ENCODE measurements around the gene CHPT1. TPM values are rescaled to one million over a fixed set of nuclear protein-coding genes. Genes with fewer than 3 reads are reported as not detected.

The CHPT1 gene
- total and polyA plus RNA-seq, 9 donors = 22.4 to 28.8 (median 24.8) TPM

- no peaks in the 10 kb centered on the region for H3K27me3 ChIP-seq (ENCODE audit: control insufficient read depth, insufficient read depth, low read length)
- H3K4me1 ChIP-seq (ENCODE audit: control insufficient read depth, insufficient read depth, low read length) = peaks cover 3% of the 10 kb centered on the region
- no peak for DNase-seq
- WGBS (ENCODE audit: insufficient coverage) = 97% methylated on average over 56 of the region's 57 CpGs
- peaks cover 24% of the 10 kb centered on the region for H3K36me3 ChIP-seq (ENCODE audit: control insufficient read depth, insufficient read depth, low read length)
- no peak within 1 kb of the TSS for H3K4me3 ChIP-seq (ENCODE audit: low read length)
- no peaks in the 10 kb centered on the region for H3K9me3 ChIP-seq (replicated peaks; ENCODE audit: control insufficient read depth, low read depth, low read length)
- H3K27ac ChIP-seq (ENCODE audit: low read length) = no peak within 1 kb of the TSS
Observed at GRCh38 chr12:101738920-101739665, 41.7 kb downstream of the CHPT1 start, which contains the start of gene SYCP3. SYCP3 (minus strand) TSS chr12:101739462; CDS start chr12:101737935, 1,527 bp downstream.

GRCh38 chr12:101740566-101740965 is 43.1 kb downstream of the CHPT1 start:
- Histone ChIP-seq H3K4me3 (ENCODE audit: low read length) (no peak overlapping the region), H3K36me3 (ENCODE audit: control insufficient read depth, insufficient read depth, low read length) (peaks cover 30% of the 10 kb centered on the region), H3K27ac (ENCODE audit: low read length) (no peak overlapping the region), H3K9me3 (replicated peaks; ENCODE audit: control insufficient read depth, low read depth, low read length) (no peaks in the 10 kb centered on the region), H3K27me3 (ENCODE audit: control insufficient read depth, insufficient read depth, low read length) (no peaks in the 10 kb centered on the region), H3K4me1 (ENCODE audit: control insufficient read depth, insufficient read depth, low read length) (peaks cover 3% of the 10 kb centered on the region)
- 90% methylated on average over 5 of the region's 5 CpGs for WGBS (ENCODE audit: insufficient coverage)
- DNase-seq = no peak

- Histone ChIP-seq H3K27me3 (ENCODE audit: control insufficient read depth, insufficient read depth, low read length) (no peaks in the 10 kb centered on the region), H3K36me3 (ENCODE audit: control insufficient read depth, insufficient read depth, low read length) (peaks cover 30% of the 10 kb centered on the region), H3K27ac (ENCODE audit: low read length) (no peak overlapping the region), H3K4me3 (ENCODE audit: low read length) (no peak overlapping the region), H3K9me3 (replicated peaks; ENCODE audit: control insufficient read depth, low read depth, low read length) (no peaks in the 10 kb centered on the region), H3K4me1 (ENCODE audit: control insufficient read depth, insufficient read depth, low read length) (peaks cover 3% of the 10 kb centered on the region)
- no peak for DNase-seq
- WGBS (ENCODE audit: insufficient coverage) = no CpG with 5 or more reads among the region's 5 CpGs
Observed at GRCh38 chr12:101740980-101741379, 43.5 kb downstream of the CHPT1 start.

- no CpG with 5 or more reads among the region's 1 CpG for WGBS (ENCODE audit: insufficient coverage)
- peaks cover 3% of the 10 kb centered on the region for H3K4me1 ChIP-seq (ENCODE audit: control insufficient read depth, insufficient read depth, low read length)
- H3K36me3 ChIP-seq (ENCODE audit: control insufficient read depth, insufficient read depth, low read length) = peaks cover 36% of the 10 kb centered on the region
- H3K27me3 ChIP-seq (ENCODE audit: control insufficient read depth, insufficient read depth, low read length) = no peaks in the 10 kb centered on the region
- H3K27ac ChIP-seq (ENCODE audit: low read length) = no peak overlapping the region
- peak; percentile 30 for DNase-seq
- no peak overlapping the region for H3K4me3 ChIP-seq (ENCODE audit: low read length)
- H3K9me3 ChIP-seq (replicated peaks; ENCODE audit: control insufficient read depth, low read depth, low read length) = no peaks in the 10 kb centered on the region
Observed at GRCh38 chr12:101743242-101743641, 45.8 kb downstream of the CHPT1 start.

GRCh38 chr12:101743724-101744472 is 46.5 kb downstream of the CHPT1 start:
- Histone ChIP-seq H3K4me3 (ENCODE audit: low read length) (no peak overlapping the region), H3K27me3 (ENCODE audit: control insufficient read depth, insufficient read depth, low read length) (no peaks in the 10 kb centered on the region), H3K36me3 (ENCODE audit: control insufficient read depth, insufficient read depth, low read length) (peaks cover 35% of the 10 kb centered on the region), H3K9me3 (replicated peaks; ENCODE audit: control insufficient read depth, low read depth, low read length) (no peaks in the 10 kb centered on the region), H3K27ac (ENCODE audit: low read length) (no peak overlapping the region), H3K4me1 (ENCODE audit: control insufficient read depth, insufficient read depth, low read length) (peaks cover 3% of the 10 kb centered on the region)
- DNase-seq = no peak
- 55% methylated on average over 2 of the region's 10 CpGs for WGBS (ENCODE audit: insufficient coverage)

DNA sequence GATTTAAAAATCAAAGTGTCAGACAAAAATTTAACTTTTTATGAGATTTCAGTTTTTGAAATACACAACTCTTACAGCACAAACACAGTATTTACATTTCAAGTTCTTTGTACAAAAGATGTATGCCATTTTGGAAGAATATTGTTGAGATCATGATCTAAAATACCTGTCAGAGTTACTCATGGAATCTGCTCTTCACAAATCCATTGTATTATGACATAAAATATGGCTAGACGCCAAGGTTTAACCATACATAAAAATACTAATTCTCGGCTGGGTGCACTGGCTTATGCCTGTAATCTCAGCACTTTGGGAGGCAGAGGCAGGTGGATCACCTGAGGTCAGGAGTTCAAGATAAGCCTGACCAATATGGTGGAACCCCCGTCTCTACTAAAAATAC is 48.0 kb downstream of the CHPT1 start:
- Histone ChIP-seq H3K36me3 (ENCODE audit: control insufficient read depth, insufficient read depth, low read length) (peaks cover 31% of the 10 kb centered on the region), H3K27ac (ENCODE audit: low read length) (no peak overlapping the region), H3K27me3 (ENCODE audit: control insufficient read depth, insufficient read depth, low read length) (no peaks in the 10 kb centered on the region), H3K4me3 (ENCODE audit: low read length) (no peak overlapping the region), H3K4me1 (ENCODE audit: control insufficient read depth, insufficient read depth, low read length) (peaks cover 3% of the 10 kb centered on the region), H3K9me3 (replicated peaks; ENCODE audit: control insufficient read depth, low read depth, low read length) (no peaks in the 10 kb centered on the region)
- 100% methylated on average over 1 of the region's 3 CpGs for WGBS (ENCODE audit: insufficient coverage)
- no peak for DNase-seq

GRCh38 chr12:101746196-101746595 is 48.8 kb downstream of the CHPT1 start:
- H3K36me3 ChIP-seq (ENCODE audit: control insufficient read depth, insufficient read depth, low read length) = peaks cover 34% of the 10 kb centered on the region
- no peaks in the 10 kb centered on the region for H3K9me3 ChIP-seq (replicated peaks; ENCODE audit: control insufficient read depth, low read depth, low read length)

GRCh38 chr12:101746661-101747060 is 49.2 kb downstream of the CHPT1 start:
- peaks cover 3% of the 10 kb centered on the region for H3K4me1 ChIP-seq (ENCODE audit: control insufficient read depth, insufficient read depth, low read length)
- H3K27me3 ChIP-seq (ENCODE audit: control insufficient read depth, insufficient read depth, low read length) = no peaks in the 10 kb centered on the region
- WGBS (ENCODE audit: insufficient coverage) = no CpG with 5 or more reads among the region's 1 CpG
- no peak for DNase-seq
- H3K36me3 ChIP-seq (ENCODE audit: control insufficient read depth, insufficient read depth, low read length) = peaks cover 38% of the 10 kb centered on the region
- H3K27ac ChIP-seq (ENCODE audit: low read length) = no peak overlapping the region
- no peaks in the 10 kb centered on the region for H3K9me3 ChIP-seq (replicated peaks; ENCODE audit: control insufficient read depth, low read depth, low read length)
- no peak overlapping the region for H3K4me3 ChIP-seq (ENCODE audit: low read length)

More at GRCh38 chr12:101746196-101746595, 48.8 kb downstream of the CHPT1 start:
- no peak for DNase-seq
- WGBS (ENCODE audit: insufficient coverage) = no CpG with 5 or more reads among the region's 1 CpG
- no peak overlapping the region for H3K4me3 ChIP-seq (ENCODE audit: low read length)
- H3K4me1 ChIP-seq (ENCODE audit: control insufficient read depth, insufficient read depth, low read length) = peaks cover 3% of the 10 kb centered on the region
- no peaks in the 10 kb centered on the region for H3K27me3 ChIP-seq (ENCODE audit: control insufficient read depth, insufficient read depth, low read length)
- no peak overlapping the region for H3K27ac ChIP-seq (ENCODE audit: low read length)

- H3K27me3 ChIP-seq (ENCODE audit: control insufficient read depth, insufficient read depth, low read length) = no peaks in the 10 kb centered on the region
- peak; percentile 11 for DNase-seq
- H3K4me1 ChIP-seq (ENCODE audit: control insufficient read depth, insufficient read depth, low read length) = peaks cover 3% of the 10 kb centered on the region
- H3K9me3 ChIP-seq (replicated peaks; ENCODE audit: control insufficient read depth, low read depth, low read length) = no peaks in the 10 kb centered on the region
- peaks cover 37% of the 10 kb centered on the region for H3K36me3 ChIP-seq (ENCODE audit: control insufficient read depth, insufficient read depth, low read length)
- no peak overlapping the region for H3K27ac ChIP-seq (ENCODE audit: low read length)
- no peak overlapping the region for H3K4me3 ChIP-seq (ENCODE audit: low read length)
- WGBS (ENCODE audit: insufficient coverage) = no CpG with 5 or more reads among the region's 1 CpG
Observed at GRCh38 chr12:101747697-101748096, 50.3 kb downstream of the CHPT1 start.

DNA sequence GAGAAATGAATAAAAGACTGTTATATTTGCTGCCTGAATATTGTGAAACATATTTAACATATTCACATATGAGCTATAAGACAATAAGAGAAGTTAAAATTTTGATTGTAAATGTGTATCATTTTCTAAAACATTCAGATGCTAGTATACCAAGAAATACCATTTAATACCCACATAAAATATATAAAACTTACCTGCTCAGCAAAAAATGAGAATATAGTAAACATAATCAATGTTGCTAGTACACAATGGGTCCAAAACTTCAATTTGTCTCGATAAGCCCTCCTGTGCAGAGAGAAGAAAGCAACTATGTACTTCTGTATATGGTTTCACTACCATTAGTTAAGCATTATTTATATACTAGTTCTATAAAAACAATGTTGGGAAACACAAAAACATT is 51.5 kb downstream of the CHPT1 start:
- WGBS (ENCODE audit: insufficient coverage) = no CpG with 5 or more reads among the region's 1 CpG
- Histone ChIP-seq H3K4me3 (ENCODE audit: low read length) (no peak overlapping the region), H3K27me3 (ENCODE audit: control insufficient read depth, insufficient read depth, low read length) (no peaks in the 10 kb centered on the region), H3K9me3 (replicated peaks; ENCODE audit: control insufficient read depth, low read depth, low read length) (no peaks in the 10 kb centered on the region), H3K36me3 (ENCODE audit: control insufficient read depth, insufficient read depth, low read length) (peaks cover 34% of the 10 kb centered on the region), H3K27ac (ENCODE audit: low read length) (no peak overlapping the region), H3K4me1 (ENCODE audit: control insufficient read depth, insufficient read depth, low read length) (no peaks in the 10 kb centered on the region)
- no peak for DNase-seq
